Measurements from ENCODE around the gene MIER2. TPM values are rescaled to one million over a fixed set of nuclear protein-coding genes. Genes with fewer than 3 reads are reported as not detected.
"Not testable (repeated sequence)": the region's sequence is repeated elsewhere in the genome, so short reads cannot be mapped to it uniquely, and the experiment has no call there.

MIER2 gene
- polyA plus RNA-seq, 3 donors, result 3.6 to 21.9 (median 6.9) TPM

DNA sequence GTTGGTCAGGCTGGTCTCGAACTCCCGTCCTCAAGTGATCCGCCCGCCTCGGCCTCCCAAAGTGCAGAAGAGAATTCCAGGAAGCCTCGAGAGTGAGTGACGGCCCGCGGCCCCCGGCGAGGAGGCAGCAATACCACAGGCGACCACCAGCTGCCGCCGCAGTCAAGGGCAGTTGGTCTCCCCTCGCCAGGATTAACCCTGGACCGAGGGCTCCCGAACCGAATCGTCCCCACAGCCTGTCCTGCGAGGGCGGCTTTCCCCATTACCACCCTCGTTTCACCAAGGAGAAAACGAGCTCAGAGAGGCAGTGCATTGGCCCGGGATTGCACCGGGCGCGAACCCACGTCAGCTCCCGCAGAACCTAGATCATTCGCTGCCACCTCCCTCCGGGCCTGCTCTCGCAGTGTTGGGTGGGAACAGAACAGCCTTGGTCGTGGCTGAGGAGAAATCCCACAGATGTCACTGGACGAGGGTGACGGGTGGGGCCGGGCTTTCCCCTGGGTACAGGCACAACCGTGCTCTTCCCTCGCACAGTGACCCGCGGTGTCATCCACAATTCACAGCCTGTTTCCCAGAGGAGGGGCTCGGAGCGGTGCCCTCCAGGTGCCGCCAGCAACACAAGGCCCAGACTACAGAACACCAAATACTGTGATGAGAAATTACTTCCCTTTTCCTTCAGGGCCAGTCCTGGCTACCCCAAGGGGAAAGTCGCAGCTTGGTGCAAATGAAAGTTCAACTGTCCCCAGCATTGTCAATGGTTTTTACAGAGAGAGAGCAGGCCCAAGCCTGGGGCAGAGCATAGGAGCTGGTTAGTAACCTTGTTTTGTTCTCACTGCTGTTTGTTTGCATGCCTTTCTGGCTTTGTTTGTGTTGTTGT, 39.6 kb upstream of the MIER2 start:
- H3K9me3 Mint-ChIP-seq, result peaks cover 0 to 16% (median 2%) of the 10 kb centered on the region in 7 donors
- H3K36me3 Mint-ChIP-seq, result peaks cover 0 to 4% of the 10 kb centered on the region in 2 donors
- no peak overlapping the region for H2AFZ ChIP-seq (ENCODE audit: insufficient read depth, low read depth, low read length, poor library complexity, severe bottlenecking)
- no peak overlapping the region for H3K27ac Mint-ChIP-seq
- H3K4me1 ChIP-seq (ENCODE audit: control insufficient read depth in 1 of 2, insufficient read depth in 2 of 2, low read length in 2 of 2), result no peaks in the 10 kb centered on the region
- H3K9me3 ChIP-seq (replicated peaks in 1 of 2; ENCODE audit: control insufficient read depth in 1 of 2, insufficient read depth in 1 of 2, low read length in 2 of 2), result peaks cover 0 to 7% of the 10 kb centered on the region in 2 donors
- H3K4me1 Mint-ChIP-seq, result peaks cover 6% of the 10 kb centered on the region
- no peak overlapping the region for H3K4me3 ChIP-seq (replicated peaks in 1 of 3; ENCODE audit: low read depth in 2 of 3, low read length in 3 of 3)
- H3K79me2 ChIP-seq (ENCODE audit: insufficient read depth, low read length), result no peaks in the 10 kb centered on the region
- H3K27ac ChIP-seq (ENCODE audit: low read depth in 1 of 2, low read length in 2 of 2), result no peak overlapping the region
- H3K36me3 ChIP-seq (replicated peaks in 1 of 2; ENCODE audit: control insufficient read depth in 1 of 2, insufficient read depth in 2 of 2, low read length in 2 of 2), result no peaks in the 10 kb centered on the region
- H3K9ac ChIP-seq (ENCODE audit: insufficient read depth, low read length, poor library complexity, severe bottlenecking), result no peak overlapping the region
- H3K4me2 ChIP-seq (replicated peaks; ENCODE audit: extremely low read depth, low read length, poor library complexity, severe bottlenecking), result no peak overlapping the region
- no peak for DNase-seq
- H4K20me1 ChIP-seq (ENCODE audit: insufficient read depth, low read length), result no peaks in the 10 kb centered on the region
- intact Hi-C loops (cut with micrococcal nuclease), result no loop called here
- H3K4me3 Mint-ChIP-seq, result peak overlapping the region; percentile 24 to 73
- WGBS (ENCODE audit: insufficient coverage), result 18% methylated on average over 41 of the region's 44 CpGs
- H3K27me3 Mint-ChIP-seq (ENCODE audit: low read depth in 3 of 3), result peaks cover 37 to 59% (median 48%) of the 10 kb centered on the region in 3 donors
- peaks cover 0 to 31% of the 10 kb centered on the region in 2 donors for H3K27me3 ChIP-seq (ENCODE audit: control insufficient read depth in 2 of 2, insufficient read depth in 2 of 2, low read length in 2 of 2)
- TF ChIP-seq, protein P1, sequence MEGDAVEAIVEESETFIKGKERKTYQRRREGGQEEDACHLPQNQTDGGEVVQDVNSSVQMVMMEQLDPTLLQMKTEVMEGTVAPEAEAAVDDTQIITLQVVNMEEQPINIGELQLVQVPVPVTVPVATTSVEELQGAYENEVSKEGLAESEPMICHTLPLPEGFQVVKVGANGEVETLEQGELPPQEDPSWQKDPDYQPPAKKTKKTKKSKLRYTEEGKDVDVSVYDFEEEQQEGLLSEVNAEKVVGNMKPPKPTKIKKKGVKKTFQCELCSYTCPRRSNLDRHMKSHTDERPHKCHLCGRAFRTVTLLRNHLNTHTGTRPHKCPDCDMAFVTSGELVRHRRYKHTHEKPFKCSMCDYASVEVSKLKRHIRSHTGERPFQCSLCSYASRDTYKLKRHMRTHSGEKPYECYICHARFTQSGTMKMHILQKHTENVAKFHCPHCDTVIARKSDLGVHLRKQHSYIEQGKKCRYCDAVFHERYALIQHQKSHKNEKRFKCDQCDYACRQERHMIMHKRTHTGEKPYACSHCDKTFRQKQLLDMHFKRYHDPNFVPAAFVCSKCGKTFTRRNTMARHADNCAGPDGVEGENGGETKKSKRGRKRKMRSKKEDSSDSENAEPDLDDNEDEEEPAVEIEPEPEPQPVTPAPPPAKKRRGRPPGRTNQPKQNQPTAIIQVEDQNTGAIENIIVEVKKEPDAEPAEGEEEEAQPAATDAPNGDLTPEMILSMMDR (IDR thresholded peaks at IDR 0.05), result peak; percentile 37

DNA sequence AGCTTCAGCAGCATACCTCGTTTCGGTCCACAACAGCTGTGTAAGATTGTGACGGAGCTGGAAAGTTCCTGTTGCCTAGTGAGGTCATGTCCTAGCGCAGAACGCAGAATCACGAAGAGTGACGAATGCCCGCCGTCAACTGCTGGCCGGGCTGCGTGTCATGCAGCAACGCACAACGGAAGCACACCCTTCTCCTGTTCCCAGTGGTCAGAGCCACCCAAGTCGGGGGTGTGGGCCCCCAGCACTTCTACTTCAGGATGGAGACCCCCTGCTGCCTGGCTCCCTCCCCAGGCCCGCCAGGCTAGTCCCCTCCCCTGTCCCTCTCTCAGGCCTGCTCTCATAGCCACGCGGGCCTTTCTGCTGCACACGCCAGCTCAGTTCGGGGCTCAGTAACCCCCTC, 38.4 kb upstream of the MIER2 start:
- Histone ChIP-seq H4K20me1 (ENCODE audit: insufficient read depth, low read length) (no peaks in the 10 kb centered on the region), H3K27me3 (ENCODE audit: control insufficient read depth in 2 of 2, insufficient read depth in 2 of 2, low read length in 2 of 2) (peaks cover 0 to 31% of the 10 kb centered on the region in 2 donors), H3K4me1 (ENCODE audit: control insufficient read depth in 1 of 2, insufficient read depth in 2 of 2, low read length in 2 of 2) (no peaks in the 10 kb centered on the region), H2AFZ (ENCODE audit: insufficient read depth, low read depth, low read length, poor library complexity, severe bottlenecking) (no peak overlapping the region), H3K9me3 (replicated peaks in 1 of 2; ENCODE audit: control insufficient read depth in 1 of 2, insufficient read depth in 1 of 2, low read length in 2 of 2) (peaks cover 0 to 7% of the 10 kb centered on the region in 2 donors), H3K4me2 (replicated peaks; ENCODE audit: extremely low read depth, low read length, poor library complexity, severe bottlenecking) (no peak overlapping the region), H3K36me3 (replicated peaks in 1 of 2; ENCODE audit: control insufficient read depth in 1 of 2, insufficient read depth in 2 of 2, low read length in 2 of 2) (no peaks in the 10 kb centered on the region), H3K9ac (ENCODE audit: insufficient read depth, low read length, poor library complexity, severe bottlenecking) (no peak overlapping the region), H3K27ac (ENCODE audit: low read depth in 1 of 2, low read length in 2 of 2) (no peak overlapping the region), H3K79me2 (ENCODE audit: insufficient read depth, low read length) (no peaks in the 10 kb centered on the region), H3K4me3 (replicated peaks in 1 of 3; ENCODE audit: low read depth in 2 of 3, low read length in 3 of 3) (no peak overlapping the region)
- Mint-ChIP-seq H3K9me3 (peaks cover 0 to 16% (median 2%) of the 10 kb centered on the region in 7 donors), H3K4me3 (peak overlapping the region in 1 of 2 donors; percentile 73), H3K27me3 (ENCODE audit: low read depth in 3 of 3) (peaks cover 35 to 54% (median 46%) of the 10 kb centered on the region in 3 donors), H3K27ac (no peak overlapping the region), H3K4me1 (peaks cover 6% of the 10 kb centered on the region), H3K36me3 (peaks cover 0 to 4% of the 10 kb centered on the region in 2 donors)
- no peak for DNase-seq
- intact Hi-C loops (cut with micrococcal nuclease), result no loop called here
- 84% methylated on average over 18 of the region's 19 CpGs for WGBS (ENCODE audit: insufficient coverage)
- TF ChIP-seq, protein P1 (IDR thresholded peaks at IDR 0.05), result no peak

DNA sequence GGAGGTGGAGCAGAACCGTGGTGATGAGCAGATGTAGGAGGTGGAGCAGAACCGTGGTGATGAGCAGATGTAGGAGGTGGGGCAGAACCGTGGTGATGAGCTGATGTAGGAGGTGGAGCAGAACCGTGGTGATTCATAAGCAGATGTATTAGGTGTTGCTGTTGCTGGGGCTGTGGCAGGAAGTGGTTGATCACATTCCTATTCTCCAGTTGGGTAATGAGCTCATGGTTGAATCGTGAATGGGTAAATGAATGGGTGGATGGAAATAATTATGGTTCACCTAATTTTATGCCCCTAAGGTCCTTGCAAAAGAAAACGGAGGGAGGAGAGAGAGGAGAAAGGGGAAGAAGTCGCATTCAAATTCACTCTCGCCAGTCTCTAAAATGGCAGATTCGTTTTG, 38.0 kb upstream of the MIER2 start:
- DNase-seq; H3K79me2 ChIP-seq (ENCODE audit: insufficient read depth, low read length); H3K4me2 ChIP-seq (replicated peaks; ENCODE audit: extremely low read depth, low read length, poor library complexity, severe bottlenecking); H3K4me1 Mint-ChIP-seq; H3K9me3 ChIP-seq (replicated peaks in 1 of 2; ENCODE audit: control insufficient read depth in 1 of 2, insufficient read depth in 1 of 2, low read length in 2 of 2); H3K4me3 ChIP-seq (replicated peaks in 1 of 3; ENCODE audit: low read depth in 2 of 3, low read length in 3 of 3); H3K9ac ChIP-seq (ENCODE audit: insufficient read depth, low read length, poor library complexity, severe bottlenecking); H2AFZ ChIP-seq (ENCODE audit: insufficient read depth, low read depth, low read length, poor library complexity, severe bottlenecking); H3K27ac ChIP-seq (ENCODE audit: low read depth in 1 of 2, low read length in 2 of 2); H3K36me3 ChIP-seq (replicated peaks in 1 of 2; ENCODE audit: control insufficient read depth in 1 of 2, insufficient read depth in 2 of 2, low read length in 2 of 2); H3K4me3 Mint-ChIP-seq; intact Hi-C loops (cut with micrococcal nuclease); H3K4me1 ChIP-seq (ENCODE audit: control insufficient read depth in 1 of 2, insufficient read depth in 2 of 2, low read length in 2 of 2); H4K20me1 ChIP-seq (ENCODE audit: insufficient read depth, low read length); H3K36me3 Mint-ChIP-seq; H3K27ac Mint-ChIP-seq: not testable (repeated sequence)
- 62% methylated on average over 4 of the region's 9 CpGs for WGBS (ENCODE audit: insufficient coverage)
- peaks cover 34 to 51% (median 44%) of the 10 kb centered on the region in 3 donors for H3K27me3 Mint-ChIP-seq (ENCODE audit: low read depth in 3 of 3)
- peaks cover 0 to 16% (median 2%) of the 10 kb centered on the region in 7 donors for H3K9me3 Mint-ChIP-seq
- peaks cover 0 to 29% of the 10 kb centered on the region in 2 donors for H3K27me3 ChIP-seq (ENCODE audit: control insufficient read depth in 2 of 2, insufficient read depth in 2 of 2, low read length in 2 of 2)

All from CD14-positive monocyte (primary cell).